ENCODE measurements around the gene ATG13.

- TF ChIP-seq CTCF (IDR thresholded peaks at IDR 0.05) (no peak), POLR2AphosphoS5 (IDR thresholded peaks at IDR 0.05; ENCODE audit: insufficient read depth in 1 of 2, low read depth in 1 of 2) (no peak), POLR2A (IDR thresholded peaks at IDR 0.05) (no peak)
Measured at GRCh38 chr11:46657186-46657585, 39.8 kb downstream of the ATG13 start.
